T-helper 2 cell treated with Interferon-gamma antibody and Interleukin-4, amounts not matched to agents 5 μg/mL and 100 μg/mL, for 36 hours (primary cell): ENCODE data around the gene ALX3.

ENCODE experiments used
- DNase-seq: peaks from one replicate; pipeline ENCODE4 v3.0.0; 2021; ENCODE audit warnings: low spot score
- H3K27ac Mint-ChIP-seq: one replicate; pipeline ENCODE4 v1.8.0; 2021; ENCODE audit warnings: mild to moderate bottlenecking, mixed read lengths
- H3K27me3 Mint-ChIP-seq: one replicate; pipeline ENCODE4 v1.8.0; 2021; ENCODE audit warnings: low read depth, mixed read lengths
- H3K36me3 Mint-ChIP-seq: one replicate; pipeline ENCODE4 v1.8.0; 2021; ENCODE audit warnings: low read depth, mixed read lengths
- H3K4me1 Mint-ChIP-seq: one replicate; pipeline ENCODE4 v1.8.0; 2021; ENCODE audit warnings: low read depth, mixed read lengths
- H3K4me3 Mint-ChIP-seq: one replicate; pipeline ENCODE4 v1.8.0; 2022; ENCODE audit warnings: mild to moderate bottlenecking, moderate library complexity, mixed read lengths
- H3K9me3 Mint-ChIP-seq: one replicate; pipeline ENCODE4 v1.8.0; 2021; ENCODE audit warnings: mixed read lengths

ALX3 gene

GRCh38 chr1:110098222-110099026 is 28.0 kb upstream of the ALX3 start:
- no peaks in the 10 kb centered on the region for H3K4me1 Mint-ChIP-seq
- H3K27ac Mint-ChIP-seq = no peak overlapping the region
- no peaks in the 10 kb centered on the region for H3K9me3 Mint-ChIP-seq
- peaks cover 10% of the 10 kb centered on the region for H3K27me3 Mint-ChIP-seq
- no peaks in the 10 kb centered on the region for H3K36me3 Mint-ChIP-seq
- DNase-seq = no peak
- H3K4me3 Mint-ChIP-seq = no peak overlapping the region

DNA sequence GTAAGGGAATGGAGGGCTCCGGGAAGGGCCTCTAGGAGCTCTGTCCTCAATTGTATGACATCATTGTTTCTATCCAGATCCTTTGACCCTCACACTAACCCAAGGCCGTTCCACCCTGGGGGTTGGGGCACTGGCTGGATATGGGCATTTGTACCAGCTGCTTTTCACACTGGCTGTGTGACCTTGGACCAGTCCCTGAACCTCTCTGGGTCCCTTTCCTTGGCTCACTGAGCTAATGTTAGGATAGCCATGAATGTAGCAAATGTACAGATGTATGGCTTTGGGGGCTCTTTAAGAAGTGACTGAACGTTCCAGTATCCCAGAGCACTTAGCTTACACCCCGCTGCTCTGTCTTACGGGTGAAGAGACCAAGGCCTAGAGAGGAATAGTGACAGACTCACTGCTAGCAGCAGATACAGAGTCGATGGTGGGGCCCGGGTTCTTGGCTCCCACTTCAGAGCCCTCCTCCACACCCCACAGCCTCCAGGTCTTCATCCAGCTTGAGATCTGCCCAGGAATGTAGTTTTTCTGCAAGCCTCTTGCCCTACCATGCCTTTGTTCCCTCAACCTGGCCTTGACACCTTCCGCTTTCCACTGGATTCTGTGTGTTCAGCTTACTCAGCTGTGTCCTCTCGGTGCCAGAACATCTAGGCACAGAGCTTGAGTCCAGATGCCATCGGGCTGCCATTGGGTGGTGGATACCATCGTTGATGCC is 27.2 kb upstream of the ALX3 start:
- H3K27me3 Mint-ChIP-seq = peaks cover 16% of the 10 kb centered on the region
- no peak for DNase-seq
- no peak overlapping the region for H3K4me3 Mint-ChIP-seq
- no peaks in the 10 kb centered on the region for H3K4me1 Mint-ChIP-seq
- no peak overlapping the region for H3K27ac Mint-ChIP-seq
- H3K36me3 Mint-ChIP-seq = no peaks in the 10 kb centered on the region
- no peaks in the 10 kb centered on the region for H3K9me3 Mint-ChIP-seq

- no peak for DNase-seq
- Mint-ChIP-seq H3K4me3 (no peak overlapping the region), H3K27ac (no peak overlapping the region), H3K9me3 (no peaks in the 10 kb centered on the region), H3K36me3 (no peaks in the 10 kb centered on the region), H3K27me3 (peaks cover 30% of the 10 kb centered on the region), H3K4me1 (no peaks in the 10 kb centered on the region)
Measured at GRCh38 chr1:110094931-110095654, 24.6 kb upstream of the ALX3 start.

DNA sequence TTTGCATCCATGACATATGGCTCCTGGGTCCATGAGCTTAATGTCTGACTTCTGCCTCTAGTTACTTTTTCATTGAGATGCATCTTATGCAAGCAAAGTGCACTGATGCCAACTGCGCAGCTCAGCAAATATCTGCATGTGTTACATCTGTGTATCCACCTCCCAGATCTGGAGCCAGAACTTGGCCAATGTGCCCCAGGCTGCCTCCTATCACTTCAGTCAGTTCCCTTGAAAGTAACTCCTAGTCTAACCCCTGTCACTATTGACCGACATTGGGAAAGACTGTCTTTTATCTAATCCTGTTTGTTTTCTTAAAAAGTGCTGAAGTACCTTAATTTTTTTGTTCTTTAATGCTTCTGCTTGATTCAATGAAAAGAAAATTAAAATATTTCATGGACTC is 22.5 kb upstream of the ALX3 start:
- no peak overlapping the region for H3K4me3 Mint-ChIP-seq
- no peak overlapping the region for H3K27ac Mint-ChIP-seq
- H3K36me3 Mint-ChIP-seq = no peaks in the 10 kb centered on the region
- H3K27me3 Mint-ChIP-seq = peaks cover 31% of the 10 kb centered on the region
- H3K4me1 Mint-ChIP-seq = no peaks in the 10 kb centered on the region
- DNase-seq = no peak
- H3K9me3 Mint-ChIP-seq = no peaks in the 10 kb centered on the region

- H3K9me3 Mint-ChIP-seq = no peaks in the 10 kb centered on the region
- peaks cover 1% of the 10 kb centered on the region for H3K4me1 Mint-ChIP-seq
- H3K36me3 Mint-ChIP-seq = no peaks in the 10 kb centered on the region
- H3K27me3 Mint-ChIP-seq = peaks cover 38% of the 10 kb centered on the region
- DNase-seq = no peak
- no peak overlapping the region for H3K4me3 Mint-ChIP-seq
- no peak overlapping the region for H3K27ac Mint-ChIP-seq
Measured at GRCh38 chr1:110091791-110092190, 21.3 kb upstream of the ALX3 start.

- Mint-ChIP-seq H3K4me3 (no peak overlapping the region), H3K27ac (no peak overlapping the region), H3K4me1 (peaks cover 1% of the 10 kb centered on the region), H3K9me3 (no peaks in the 10 kb centered on the region), H3K27me3 (peaks cover 40% of the 10 kb centered on the region), H3K36me3 (no peaks in the 10 kb centered on the region)
- DNase-seq = no peak
Measured at GRCh38 chr1:110091381-110091780, 20.9 kb upstream of the ALX3 start.

- peaks cover 54% of the 10 kb centered on the region for H3K27me3 Mint-ChIP-seq
Measured at GRCh38 chr1:110089561-110090275, 19.2 kb upstream of the ALX3 start.

DNA sequence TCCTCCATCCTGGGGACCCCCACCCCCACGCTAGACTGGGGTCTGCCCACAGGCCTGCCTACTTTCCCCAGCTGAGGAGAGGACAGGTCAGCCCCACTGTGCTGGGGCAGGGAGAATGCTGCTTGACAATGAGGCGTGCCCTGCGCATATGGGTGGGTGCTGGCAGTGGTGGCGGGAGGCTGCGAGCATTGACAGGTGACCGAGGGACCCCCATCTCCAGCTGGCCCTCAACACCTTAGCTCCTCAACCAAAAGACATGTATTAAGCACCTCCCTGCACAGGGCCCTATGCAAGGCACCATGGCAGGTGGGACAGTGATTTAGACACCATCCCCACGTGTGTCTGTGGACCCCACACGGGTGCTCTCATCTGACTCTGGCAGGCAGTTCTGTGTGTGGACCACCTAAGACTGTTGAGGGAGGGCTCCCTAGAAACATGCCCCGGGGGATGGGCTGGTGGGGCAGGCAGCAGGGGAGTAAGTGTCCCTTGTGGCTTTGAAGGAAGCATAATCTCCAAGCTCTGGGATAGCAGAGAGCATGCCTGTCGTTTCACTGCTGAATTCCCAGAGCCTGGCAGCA is 18.4 kb upstream of the ALX3 start:
- H3K9me3 Mint-ChIP-seq = no peaks in the 10 kb centered on the region
- H3K4me3 Mint-ChIP-seq = no peak overlapping the region
- no peak overlapping the region for H3K27ac Mint-ChIP-seq
- H3K4me1 Mint-ChIP-seq = peaks cover 6% of the 10 kb centered on the region
- DNase-seq = no peak
- H3K27me3 Mint-ChIP-seq = peaks cover 61% of the 10 kb centered on the region
- no peaks in the 10 kb centered on the region for H3K36me3 Mint-ChIP-seq

More at GRCh38 chr1:110089561-110090275, 19.2 kb upstream of the ALX3 start:
- DNase-seq = no peak
- H3K36me3 Mint-ChIP-seq = no peaks in the 10 kb centered on the region
- no peak overlapping the region for H3K27ac Mint-ChIP-seq
- H3K4me3 Mint-ChIP-seq = no peak overlapping the region
- no peaks in the 10 kb centered on the region for H3K9me3 Mint-ChIP-seq
- H3K4me1 Mint-ChIP-seq = peaks cover 3% of the 10 kb centered on the region

GRCh38 chr1:110087812-110088738 is 17.6 kb upstream of the ALX3 start:
- Mint-ChIP-seq H3K9me3 (no peaks in the 10 kb centered on the region), H3K4me1 (peaks cover 13% of the 10 kb centered on the region), H3K27ac (no peak overlapping the region), H3K27me3 (peaks cover 66% of the 10 kb centered on the region), H3K4me3 (no peak overlapping the region), H3K36me3 (no peaks in the 10 kb centered on the region)
- peak; percentile 28 for DNase-seq

- H3K4me3 Mint-ChIP-seq = no peak overlapping the region
- no peaks in the 10 kb centered on the region for H3K36me3 Mint-ChIP-seq
- H3K4me1 Mint-ChIP-seq = peaks cover 13% of the 10 kb centered on the region
- H3K27me3 Mint-ChIP-seq = peaks cover 64% of the 10 kb centered on the region
- no peak for DNase-seq
- H3K27ac Mint-ChIP-seq = no peak overlapping the region
- H3K9me3 Mint-ChIP-seq = no peaks in the 10 kb centered on the region
Measured at GRCh38 chr1:110086961-110087360, 16.5 kb upstream of the ALX3 start.

DNA sequence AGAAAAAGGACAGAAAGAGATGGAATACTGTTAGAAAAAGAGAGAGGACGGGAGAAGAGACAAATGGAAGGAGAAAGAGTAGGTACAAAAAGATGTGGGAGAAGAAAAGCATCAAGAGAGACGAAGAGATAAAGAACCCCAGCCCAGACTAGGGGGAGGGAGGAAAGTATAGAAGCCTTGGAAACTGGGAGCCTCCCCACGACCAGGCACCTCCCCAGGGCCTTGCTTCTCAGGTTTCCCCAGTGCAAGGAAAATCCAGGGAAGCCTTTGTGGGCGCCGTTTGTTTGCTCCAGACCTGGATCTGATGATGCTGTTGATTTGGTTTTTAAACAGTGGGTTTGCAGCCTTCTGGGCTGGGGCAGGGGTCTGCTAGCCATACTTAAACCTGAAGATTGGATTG is 15.2 kb upstream of the ALX3 start:
- H3K27me3 Mint-ChIP-seq = peaks cover 66% of the 10 kb centered on the region
- no peaks in the 10 kb centered on the region for H3K36me3 Mint-ChIP-seq
- no peak overlapping the region for H3K27ac Mint-ChIP-seq
- H3K9me3 Mint-ChIP-seq = no peaks in the 10 kb centered on the region
- no peak overlapping the region for H3K4me3 Mint-ChIP-seq
- no peak for DNase-seq
- peaks cover 13% of the 10 kb centered on the region for H3K4me1 Mint-ChIP-seq

DNA sequence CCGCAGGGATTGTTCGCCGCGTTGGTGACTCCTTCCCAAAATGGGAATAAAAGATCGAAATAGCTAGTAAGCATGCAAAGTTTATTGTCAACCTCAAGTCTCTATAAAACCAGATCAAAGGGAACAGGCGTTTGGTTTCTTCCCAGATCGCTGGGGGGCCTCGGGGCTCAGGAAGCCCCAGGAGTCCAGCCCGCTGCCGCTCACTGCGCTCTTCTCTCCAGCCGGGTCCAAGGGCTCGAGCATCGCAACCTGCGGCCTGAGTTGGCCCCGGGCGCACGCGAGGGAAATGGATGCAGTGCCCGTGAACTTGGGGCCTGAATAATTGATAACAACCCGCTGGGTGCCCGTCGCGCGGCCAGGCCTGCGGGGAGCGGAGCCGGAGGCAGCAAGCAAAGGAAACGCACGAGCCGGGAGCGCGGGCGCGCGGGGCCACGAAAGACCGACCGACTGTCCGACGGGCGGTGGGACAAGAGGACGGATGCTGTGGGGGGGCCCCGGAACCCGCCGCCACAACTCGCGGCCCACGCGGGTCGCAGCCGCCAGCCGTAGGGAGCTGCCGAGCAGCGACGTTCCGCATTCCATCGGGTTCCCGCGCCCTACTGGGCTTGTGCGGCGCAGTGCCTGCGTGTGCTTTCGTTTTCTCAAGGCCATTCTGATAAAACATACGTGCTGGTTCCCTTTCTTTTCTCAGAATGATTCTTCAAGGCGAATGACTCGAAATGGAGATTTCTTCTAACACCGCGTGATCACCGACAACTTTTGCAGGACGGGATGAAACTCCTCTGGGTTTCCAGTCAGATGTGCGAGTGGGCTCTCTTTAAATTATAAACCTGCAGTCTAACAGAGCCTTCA is 14.0 kb upstream of the ALX3 start:
- H3K27me3 Mint-ChIP-seq = peaks cover 62% of the 10 kb centered on the region
- H3K9me3 Mint-ChIP-seq = no peaks in the 10 kb centered on the region
- DNase-seq = peak; percentile 41
- H3K4me1 Mint-ChIP-seq = peaks cover 13% of the 10 kb centered on the region
- H3K36me3 Mint-ChIP-seq = no peaks in the 10 kb centered on the region
- H3K27ac Mint-ChIP-seq = no peak overlapping the region
- H3K4me3 Mint-ChIP-seq = peak overlapping the region; percentile 82
